ENCODE data around the gene LMF1.

Gene LMF1

DNA sequence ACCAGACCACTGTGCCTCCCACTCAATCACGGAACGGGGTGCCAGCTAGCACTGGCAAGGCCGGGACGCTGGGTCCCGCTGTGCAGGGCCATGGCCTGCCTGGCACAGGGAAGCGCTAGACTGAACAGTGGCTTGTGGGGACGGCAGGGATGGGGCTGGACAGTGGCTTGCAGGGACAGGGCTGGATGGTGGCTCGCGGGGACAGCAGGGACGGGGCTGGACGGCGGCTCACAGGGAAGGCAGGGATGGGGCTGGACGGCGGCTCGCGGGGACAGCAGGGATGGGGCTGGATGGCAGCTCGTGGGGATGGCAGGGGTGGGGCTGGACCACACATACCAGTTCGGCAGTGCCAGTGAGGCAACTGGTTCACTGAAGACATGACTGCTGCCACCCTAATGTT, 32.6 kb downstream of the LMF1 start:
- TF ChIP-seq, protein P1, sequence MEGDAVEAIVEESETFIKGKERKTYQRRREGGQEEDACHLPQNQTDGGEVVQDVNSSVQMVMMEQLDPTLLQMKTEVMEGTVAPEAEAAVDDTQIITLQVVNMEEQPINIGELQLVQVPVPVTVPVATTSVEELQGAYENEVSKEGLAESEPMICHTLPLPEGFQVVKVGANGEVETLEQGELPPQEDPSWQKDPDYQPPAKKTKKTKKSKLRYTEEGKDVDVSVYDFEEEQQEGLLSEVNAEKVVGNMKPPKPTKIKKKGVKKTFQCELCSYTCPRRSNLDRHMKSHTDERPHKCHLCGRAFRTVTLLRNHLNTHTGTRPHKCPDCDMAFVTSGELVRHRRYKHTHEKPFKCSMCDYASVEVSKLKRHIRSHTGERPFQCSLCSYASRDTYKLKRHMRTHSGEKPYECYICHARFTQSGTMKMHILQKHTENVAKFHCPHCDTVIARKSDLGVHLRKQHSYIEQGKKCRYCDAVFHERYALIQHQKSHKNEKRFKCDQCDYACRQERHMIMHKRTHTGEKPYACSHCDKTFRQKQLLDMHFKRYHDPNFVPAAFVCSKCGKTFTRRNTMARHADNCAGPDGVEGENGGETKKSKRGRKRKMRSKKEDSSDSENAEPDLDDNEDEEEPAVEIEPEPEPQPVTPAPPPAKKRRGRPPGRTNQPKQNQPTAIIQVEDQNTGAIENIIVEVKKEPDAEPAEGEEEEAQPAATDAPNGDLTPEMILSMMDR (IDR thresholded peaks at IDR 0.05; ENCODE audit: low read depth, low read length), result no peak

DNA sequence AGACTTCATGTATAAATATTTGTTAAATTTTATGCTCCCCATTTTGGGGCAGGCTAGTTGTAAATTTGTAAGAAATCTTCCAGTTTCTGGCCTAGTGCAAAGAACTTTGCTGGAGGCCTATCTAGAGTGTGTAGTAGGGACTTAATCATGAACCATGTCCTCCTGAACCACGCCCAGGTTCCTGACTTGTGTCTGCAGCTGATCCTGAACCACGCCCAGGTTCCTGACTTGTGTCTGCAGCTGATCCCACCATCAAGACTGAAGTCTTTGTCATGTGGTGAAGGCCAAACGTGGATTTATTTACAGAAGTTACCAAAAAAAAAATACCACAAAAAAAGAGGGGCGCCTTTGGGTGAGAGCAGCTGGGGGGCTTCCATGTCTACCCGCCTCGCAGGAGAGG, 33.1 kb downstream of the LMF1 start:
- H3K27me3 ChIP-seq, result no peaks in the 10 kb centered on the region
- 0 out of 2 replicates have a peak, but pooled peaks cover under 1% of the 10 kb centered on the region for H3K9me3 ChIP-seq
- H3K36me3 ChIP-seq, result no peaks in the 10 kb centered on the region; the same call in 1 of the 2 replicates
- TF ChIP-seq, protein P1 (IDR thresholded peaks at IDR 0.05; ENCODE audit: low read depth, low read length), result no peak
- no peak for DNase-seq
- H3K4me1 ChIP-seq, result no peaks in the 10 kb centered on the region
- no peak overlapping the region for H3K4me3 ChIP-seq (ENCODE audit: low read depth, low read length)

More for the DNA sequence above, 32.6 kb downstream of the LMF1 start:
- Histone ChIP-seq H3K36me3 (no peaks in the 10 kb centered on the region; the same call in 1 of the 2 replicates), H3K4me1 (no peaks in the 10 kb centered on the region), H3K27me3 (no peaks in the 10 kb centered on the region), H3K9me3 (0 out of 2 replicates have a peak, but pooled peaks cover 3% of the 10 kb centered on the region), H3K4me3 (ENCODE audit: low read depth, low read length) (no peak overlapping the region)
- no peak for DNase-seq

DNA sequence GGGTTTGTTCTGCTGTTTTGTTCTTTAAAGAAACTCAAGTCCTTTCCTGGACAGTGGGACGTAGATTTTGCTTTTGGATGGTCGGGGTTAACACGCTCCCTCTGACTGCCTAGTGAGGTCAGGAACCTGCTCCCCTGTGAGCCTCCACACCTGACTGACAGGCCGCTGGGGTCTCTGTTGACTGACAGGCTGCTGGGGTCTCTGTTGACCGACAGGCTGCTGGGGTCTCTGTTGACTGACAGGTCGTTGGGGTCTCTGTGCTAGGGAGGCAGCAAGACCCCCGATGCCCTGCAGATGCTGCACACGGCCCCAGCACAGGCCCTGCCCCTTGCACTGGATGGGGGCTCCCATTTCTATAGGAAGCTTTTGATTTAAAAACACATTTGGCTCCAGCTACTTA, 33.5 kb downstream of the LMF1 start:
- no peak overlapping the region for H3K4me3 ChIP-seq (ENCODE audit: low read depth, low read length)
- no peaks in the 10 kb centered on the region for H3K9me3 ChIP-seq
- TF ChIP-seq, protein P1 (IDR thresholded peaks at IDR 0.05; ENCODE audit: low read depth, low read length), result no peak
- no peaks in the 10 kb centered on the region; the same call in 1 of the 2 replicates for H3K36me3 ChIP-seq
- no peaks in the 10 kb centered on the region for H3K4me1 ChIP-seq
- DNase-seq, result no peak
- no peaks in the 10 kb centered on the region for H3K27me3 ChIP-seq

DNA sequence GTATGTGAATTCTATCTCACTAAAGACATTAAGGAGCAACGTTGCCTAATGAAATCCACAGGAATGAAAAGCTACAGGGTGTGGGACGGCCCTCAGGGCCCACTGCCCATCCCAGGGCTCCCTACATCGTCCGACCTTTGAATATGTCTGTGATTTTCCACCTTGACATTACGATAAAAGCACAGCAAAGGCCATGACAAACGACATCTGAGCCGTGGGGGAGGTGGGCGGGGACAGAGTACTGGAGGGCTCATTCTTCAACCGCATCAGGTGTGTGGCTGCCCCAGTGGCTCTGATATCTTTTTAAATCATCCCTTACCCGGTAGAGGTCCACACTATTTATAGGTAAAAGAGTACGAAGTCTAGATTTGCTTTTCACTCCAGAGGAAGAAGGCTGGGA, 35.1 kb downstream of the LMF1 start:
- Histone ChIP-seq H3K4me1 (no peaks in the 10 kb centered on the region), H3K4me3 (ENCODE audit: low read depth, low read length) (no peak overlapping the region), H3K9me3 (no peaks in the 10 kb centered on the region), H3K36me3 (no peaks in the 10 kb centered on the region; the same call in 1 of the 2 replicates), H3K27me3 (no peaks in the 10 kb centered on the region)
- no peak for DNase-seq
- TF ChIP-seq, protein P1 (IDR thresholded peaks at IDR 0.05; ENCODE audit: low read depth, low read length), result no peak

DNA sequence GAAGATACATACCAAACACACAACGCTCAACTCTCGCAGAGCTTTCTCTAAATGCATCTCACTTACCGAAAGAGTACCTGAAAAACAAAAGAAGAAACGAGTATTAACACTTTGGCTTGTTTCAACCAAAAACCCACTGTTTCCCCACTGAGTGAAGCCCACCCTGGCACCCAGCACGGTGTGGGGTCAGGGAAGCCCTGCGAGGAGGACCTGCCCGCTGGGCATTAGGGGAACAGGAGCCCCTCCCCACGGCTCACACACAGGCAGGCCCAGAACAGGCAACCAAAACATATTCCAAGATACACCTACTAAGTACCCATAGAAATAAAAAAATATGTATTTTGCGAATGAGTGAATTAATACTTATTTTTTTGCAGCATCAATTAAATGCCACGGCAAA, 36.6 kb downstream of the LMF1 start:
- TF ChIP-seq, protein P1 (IDR thresholded peaks at IDR 0.05; ENCODE audit: low read depth, low read length), result no peak
- DNase-seq, result no peak
- Histone ChIP-seq H3K4me3 (ENCODE audit: low read depth, low read length) (no peak overlapping the region), H3K9me3 (no peaks in the 10 kb centered on the region), H3K36me3 (no peaks in the 10 kb centered on the region; the same call in 1 of the 2 replicates), H3K27me3 (no peaks in the 10 kb centered on the region), H3K4me1 (no peaks in the 10 kb centered on the region)

DNA sequence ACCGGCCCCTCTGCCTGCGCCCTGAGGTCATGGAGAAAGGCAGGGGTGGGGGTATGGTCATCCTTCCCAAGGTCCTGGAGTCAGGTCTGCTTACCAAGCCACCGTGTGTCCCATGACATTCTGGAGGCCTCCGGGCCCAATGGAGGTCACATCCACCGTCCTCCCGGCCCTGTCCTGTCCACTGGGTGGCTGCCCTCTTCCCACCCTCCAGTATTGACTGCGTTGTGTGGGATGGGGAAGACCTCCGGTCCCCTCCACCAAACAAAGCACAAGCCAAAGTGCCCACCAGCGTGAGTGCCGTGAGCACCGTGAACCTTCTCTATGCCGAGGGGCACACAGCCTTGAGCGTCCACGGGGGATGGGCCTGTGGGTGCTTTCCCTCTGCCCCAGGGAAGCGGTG, 37.2 kb downstream of the LMF1 start:
- TF ChIP-seq, protein P1 (IDR thresholded peaks at IDR 0.05; ENCODE audit: low read depth, low read length), result no peak
- Histone ChIP-seq H3K27me3 (no peaks in the 10 kb centered on the region), H3K9me3 (no peaks in the 10 kb centered on the region), H3K36me3 (no peaks in the 10 kb centered on the region; the same call in 1 of the 2 replicates), H3K4me3 (ENCODE audit: low read depth, low read length) (no peak overlapping the region), H3K4me1 (no peaks in the 10 kb centered on the region)
- no peak for DNase-seq
